ENCODE measurements around the gene ERLEC1. TPM values are rescaled to one million over a fixed set of nuclear protein-coding genes. Genes with fewer than 3 reads are reported as not detected.
"Not testable (repeated sequence)": the region's sequence is repeated elsewhere in the genome, so short reads cannot be mapped to it uniquely, and the experiment has no call there.

ERLEC1 gene
- total and polyA plus RNA-seq, 8 donors, result 53.0 to 71.4 (median 57.6) TPM

DNA sequence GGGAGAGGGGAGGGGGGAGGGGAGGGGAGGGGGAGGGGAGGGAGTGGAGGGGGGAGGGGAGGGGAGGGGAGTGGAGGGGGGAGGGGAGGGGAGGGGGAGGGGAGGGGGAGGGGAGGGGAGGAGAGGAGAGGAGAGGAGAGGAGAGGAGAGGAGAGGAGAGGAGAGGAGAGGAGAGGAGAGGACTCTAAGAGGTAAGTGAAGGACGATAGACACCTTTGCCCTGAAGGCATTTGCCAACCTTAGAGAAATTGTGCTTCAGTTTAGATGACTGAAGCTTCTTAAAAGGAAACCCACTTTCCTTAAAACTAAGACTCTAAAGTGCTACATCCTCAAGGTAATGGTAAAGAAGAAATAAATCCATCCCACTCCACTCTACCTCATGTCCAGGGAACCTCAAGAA is 53.7 kb downstream of the ERLEC1 start:
- no peak for ATAC-seq
- Histone ChIP-seq H3K36me3 (no peaks in the 10 kb centered on the region), H3K4me1 (no peaks in the 10 kb centered on the region), H3K4me3 (no peak overlapping the region), H3K27me3 (no peaks in the 10 kb centered on the region), H3K9me3 (peaks cover 0 to 3% of the 10 kb centered on the region in 2 donors), H3K27ac (no peak overlapping the region)
- intact Hi-C loops (cut with DNase I), result no loop called here
- TF ChIP-seq, protein P1, sequence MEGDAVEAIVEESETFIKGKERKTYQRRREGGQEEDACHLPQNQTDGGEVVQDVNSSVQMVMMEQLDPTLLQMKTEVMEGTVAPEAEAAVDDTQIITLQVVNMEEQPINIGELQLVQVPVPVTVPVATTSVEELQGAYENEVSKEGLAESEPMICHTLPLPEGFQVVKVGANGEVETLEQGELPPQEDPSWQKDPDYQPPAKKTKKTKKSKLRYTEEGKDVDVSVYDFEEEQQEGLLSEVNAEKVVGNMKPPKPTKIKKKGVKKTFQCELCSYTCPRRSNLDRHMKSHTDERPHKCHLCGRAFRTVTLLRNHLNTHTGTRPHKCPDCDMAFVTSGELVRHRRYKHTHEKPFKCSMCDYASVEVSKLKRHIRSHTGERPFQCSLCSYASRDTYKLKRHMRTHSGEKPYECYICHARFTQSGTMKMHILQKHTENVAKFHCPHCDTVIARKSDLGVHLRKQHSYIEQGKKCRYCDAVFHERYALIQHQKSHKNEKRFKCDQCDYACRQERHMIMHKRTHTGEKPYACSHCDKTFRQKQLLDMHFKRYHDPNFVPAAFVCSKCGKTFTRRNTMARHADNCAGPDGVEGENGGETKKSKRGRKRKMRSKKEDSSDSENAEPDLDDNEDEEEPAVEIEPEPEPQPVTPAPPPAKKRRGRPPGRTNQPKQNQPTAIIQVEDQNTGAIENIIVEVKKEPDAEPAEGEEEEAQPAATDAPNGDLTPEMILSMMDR (IDR thresholded peaks at IDR 0.05), result no peak
- DNase-seq, result no peak

DNA sequence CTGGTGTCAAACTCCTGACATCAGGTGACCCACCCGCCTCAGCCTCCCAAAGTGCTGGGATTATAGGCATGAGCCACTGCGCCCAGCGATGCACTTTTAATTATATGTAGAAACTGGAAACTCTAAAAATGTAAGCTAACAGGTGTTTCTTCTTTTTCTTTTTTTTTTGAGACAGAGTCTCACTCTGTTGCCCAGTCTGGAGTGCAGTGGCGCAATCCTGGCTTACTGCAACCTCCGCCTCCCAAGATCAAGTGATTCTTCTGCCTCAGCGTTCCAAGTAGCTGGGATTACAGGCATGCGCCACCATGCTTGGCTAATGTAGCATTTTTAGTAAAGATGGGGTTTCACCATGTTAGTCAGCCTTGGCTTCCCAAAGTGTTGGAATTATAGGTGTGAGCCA is 54.8 kb downstream of the ERLEC1 start:
- H3K4me1 ChIP-seq; H3K27me3 ChIP-seq; H3K36me3 ChIP-seq; intact Hi-C loops (cut with DNase I); ATAC-seq; H3K9me3 ChIP-seq; DNase-seq; H3K27ac ChIP-seq; H3K4me3 ChIP-seq: not testable (repeated sequence)

DNA sequence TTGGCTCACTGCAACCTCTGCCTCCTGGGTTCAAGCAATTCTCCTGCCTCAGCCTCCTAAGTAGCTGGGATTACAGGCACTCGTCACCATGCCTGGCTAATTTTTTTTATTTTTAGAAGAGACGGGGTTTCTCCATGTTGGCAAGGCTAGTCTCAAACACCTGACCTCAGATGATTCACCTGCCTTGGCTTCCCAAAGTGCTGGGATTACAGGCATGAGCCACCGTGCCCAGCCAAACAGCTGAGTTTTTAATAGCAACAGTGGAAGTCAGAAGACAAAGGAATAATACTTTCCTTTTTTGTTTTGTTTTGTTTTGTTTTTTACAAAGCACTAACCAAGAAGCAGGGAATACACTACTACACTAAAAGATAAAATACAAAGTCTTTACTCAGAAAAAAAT is 56.0 kb downstream of the ERLEC1 start:
- H3K4me3 ChIP-seq, result no peak overlapping the region
- no peaks in the 10 kb centered on the region for H3K36me3 ChIP-seq
- ATAC-seq (no peak), DNase-seq (no peak)
- H3K27me3 ChIP-seq, result no peaks in the 10 kb centered on the region
- H3K4me1 ChIP-seq, result no peaks in the 10 kb centered on the region
- peaks cover 0 to 3% of the 10 kb centered on the region in 2 donors for H3K9me3 ChIP-seq
- no peak overlapping the region for H3K27ac ChIP-seq
- TF ChIP-seq, protein P1 (IDR thresholded peaks at IDR 0.05), result no peak
- intact Hi-C loops (cut with DNase I), result no loop called here

DNA sequence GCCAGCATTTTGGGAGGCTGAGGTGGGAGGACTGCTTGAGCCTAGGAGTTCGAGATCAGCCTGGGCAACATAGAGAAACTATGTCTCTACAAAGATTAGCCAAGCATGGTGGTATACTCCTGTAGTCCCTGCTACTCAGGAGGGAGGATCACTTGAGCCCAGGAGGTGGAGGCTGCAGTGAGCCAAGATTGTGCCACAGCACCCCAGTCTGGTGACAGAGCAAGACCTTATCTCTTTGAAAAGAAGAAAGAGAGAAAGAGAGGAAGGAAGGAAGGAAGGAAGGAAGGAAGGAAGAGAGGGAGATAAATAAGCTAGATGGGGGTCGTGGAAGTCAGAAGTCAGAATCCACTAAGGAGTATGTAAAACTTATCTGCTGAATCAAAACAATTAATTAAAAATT is 56.8 kb downstream of the ERLEC1 start:
- TF ChIP-seq, protein P1 (IDR thresholded peaks at IDR 0.05), result no peak
- no peak for DNase-seq
- Histone ChIP-seq H3K4me1 (no peaks in the 10 kb centered on the region), H3K9me3 (peaks cover 0 to 3% of the 10 kb centered on the region in 2 donors), H3K4me3 (no peak overlapping the region), H3K27ac (no peak overlapping the region), H3K27me3 (no peaks in the 10 kb centered on the region), H3K36me3 (no peaks in the 10 kb centered on the region)
- no peak for ATAC-seq
- intact Hi-C loops (cut with DNase I), result no loop called here

DNA sequence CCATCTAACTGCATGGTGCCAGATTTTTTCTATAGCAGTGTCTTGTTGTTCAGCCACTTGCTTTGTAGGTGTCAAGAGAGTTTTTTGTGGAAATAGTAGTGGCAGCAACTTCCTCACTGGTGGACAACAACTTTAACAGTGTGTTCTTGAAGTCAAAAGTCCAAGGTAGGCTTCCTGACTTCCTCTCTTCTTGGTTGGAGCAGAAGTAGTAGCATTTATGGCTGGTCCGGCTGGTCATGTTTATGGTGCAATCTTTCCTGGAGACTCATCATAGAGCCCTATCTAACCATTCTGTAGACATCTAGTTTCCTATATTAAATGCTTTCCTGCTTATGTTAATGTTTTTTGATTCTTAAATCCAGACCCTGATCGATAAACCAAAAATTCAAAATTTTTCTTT is 61.2 kb downstream of the ERLEC1 start:
- intact Hi-C loops (cut with DNase I), result no loop called here
- H3K36me3 ChIP-seq, result peaks cover 0 to 3% of the 10 kb centered on the region in 2 donors
- H3K27ac ChIP-seq, result no peak overlapping the region
- no peak for DNase-seq
- H3K27me3 ChIP-seq, result no peaks in the 10 kb centered on the region
- TF ChIP-seq, protein P1 (IDR thresholded peaks at IDR 0.05), result no peak
- H3K4me3 ChIP-seq, result no peak overlapping the region
- no peak for ATAC-seq
- H3K4me1 ChIP-seq, result no peaks in the 10 kb centered on the region
- no peaks in the 10 kb centered on the region for H3K9me3 ChIP-seq

DNA sequence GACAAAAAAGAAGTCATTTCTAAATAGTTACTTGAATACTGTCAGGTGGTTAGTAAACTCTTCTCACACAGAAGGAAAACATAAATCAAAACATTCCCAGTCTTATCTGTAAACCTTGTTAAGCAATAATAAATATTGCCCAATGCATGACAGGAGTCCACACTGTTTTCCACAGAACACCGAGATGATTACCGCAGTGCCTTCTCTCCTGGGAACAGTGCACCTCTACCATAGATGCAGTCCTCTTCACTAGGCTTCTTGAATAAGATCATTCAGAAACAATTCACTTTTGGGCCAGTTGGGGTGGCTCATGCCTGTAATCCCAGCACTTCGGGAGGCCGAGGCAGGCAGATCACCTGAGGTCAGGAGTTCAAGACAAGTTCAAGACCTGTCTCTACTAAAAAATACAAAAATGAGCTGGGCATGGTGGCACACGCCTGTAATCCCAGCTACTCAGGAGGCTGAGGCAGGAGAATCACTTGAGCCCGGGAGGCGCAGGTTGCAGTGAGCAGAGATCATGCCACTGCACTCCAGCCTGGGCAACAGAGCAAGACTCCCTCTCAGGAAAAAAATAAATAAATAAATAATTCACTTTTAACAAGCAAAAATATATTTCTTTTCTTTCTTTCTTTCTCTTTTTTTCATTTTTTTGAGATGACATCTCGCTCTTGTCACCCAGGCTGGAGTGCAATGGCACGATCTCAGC is 64.4 kb downstream of the ERLEC1 start:
- peaks cover 0 to 23% of the 10 kb centered on the region in 2 donors for H3K36me3 ChIP-seq
- H3K27me3 ChIP-seq; ATAC-seq; H3K4me3 ChIP-seq; H3K4me1 ChIP-seq; H3K27ac ChIP-seq; intact Hi-C loops (cut with DNase I); DNase-seq; H3K9me3 ChIP-seq: not testable (repeated sequence)

All from left lung (tissue), 10 donors.